AG09319 (cell line): ENCODE data around the gene KMT2D.

ENCODE experiments used
- DNase-seq: peaks from one replicate; pipeline ENCODE4 v3.0.0-alpha.2; 2010; ENCODE audit warnings: low read depth; ENCODE audit errors: extremely low read depth
- TF ChIP-seq, protein P1 (sequence below): IDR thresholded peaks from 2 replicates; pipeline ENCODE4 v1.5.1; 2011; ENCODE audit warnings: low read depth, mild to moderate bottlenecking, inconsistent platforms, low read length, moderate library complexity

Gene KMT2D

DNA sequence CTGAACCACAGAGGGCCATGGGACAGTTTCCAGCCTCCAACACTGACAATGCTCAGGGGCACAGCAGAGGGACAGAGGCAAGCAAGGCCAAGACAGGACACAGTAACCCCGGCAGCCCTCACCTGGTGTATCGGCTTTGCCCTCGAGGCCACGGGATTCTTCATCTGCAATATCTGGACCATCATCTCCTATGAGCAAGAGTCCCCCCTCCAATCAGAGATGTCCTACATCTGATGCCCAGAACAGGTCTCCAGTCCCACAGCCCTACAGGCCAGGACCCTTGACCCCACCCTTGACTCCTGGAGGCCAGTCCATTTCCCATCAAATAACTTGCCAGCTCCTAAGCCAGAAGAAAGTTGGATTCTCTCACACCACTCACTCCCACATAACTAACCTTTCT, 17.4 kb downstream of the KMT2D start:
- TF ChIP-seq, protein P1, sequence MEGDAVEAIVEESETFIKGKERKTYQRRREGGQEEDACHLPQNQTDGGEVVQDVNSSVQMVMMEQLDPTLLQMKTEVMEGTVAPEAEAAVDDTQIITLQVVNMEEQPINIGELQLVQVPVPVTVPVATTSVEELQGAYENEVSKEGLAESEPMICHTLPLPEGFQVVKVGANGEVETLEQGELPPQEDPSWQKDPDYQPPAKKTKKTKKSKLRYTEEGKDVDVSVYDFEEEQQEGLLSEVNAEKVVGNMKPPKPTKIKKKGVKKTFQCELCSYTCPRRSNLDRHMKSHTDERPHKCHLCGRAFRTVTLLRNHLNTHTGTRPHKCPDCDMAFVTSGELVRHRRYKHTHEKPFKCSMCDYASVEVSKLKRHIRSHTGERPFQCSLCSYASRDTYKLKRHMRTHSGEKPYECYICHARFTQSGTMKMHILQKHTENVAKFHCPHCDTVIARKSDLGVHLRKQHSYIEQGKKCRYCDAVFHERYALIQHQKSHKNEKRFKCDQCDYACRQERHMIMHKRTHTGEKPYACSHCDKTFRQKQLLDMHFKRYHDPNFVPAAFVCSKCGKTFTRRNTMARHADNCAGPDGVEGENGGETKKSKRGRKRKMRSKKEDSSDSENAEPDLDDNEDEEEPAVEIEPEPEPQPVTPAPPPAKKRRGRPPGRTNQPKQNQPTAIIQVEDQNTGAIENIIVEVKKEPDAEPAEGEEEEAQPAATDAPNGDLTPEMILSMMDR: no peak
- no peak for DNase-seq

DNA sequence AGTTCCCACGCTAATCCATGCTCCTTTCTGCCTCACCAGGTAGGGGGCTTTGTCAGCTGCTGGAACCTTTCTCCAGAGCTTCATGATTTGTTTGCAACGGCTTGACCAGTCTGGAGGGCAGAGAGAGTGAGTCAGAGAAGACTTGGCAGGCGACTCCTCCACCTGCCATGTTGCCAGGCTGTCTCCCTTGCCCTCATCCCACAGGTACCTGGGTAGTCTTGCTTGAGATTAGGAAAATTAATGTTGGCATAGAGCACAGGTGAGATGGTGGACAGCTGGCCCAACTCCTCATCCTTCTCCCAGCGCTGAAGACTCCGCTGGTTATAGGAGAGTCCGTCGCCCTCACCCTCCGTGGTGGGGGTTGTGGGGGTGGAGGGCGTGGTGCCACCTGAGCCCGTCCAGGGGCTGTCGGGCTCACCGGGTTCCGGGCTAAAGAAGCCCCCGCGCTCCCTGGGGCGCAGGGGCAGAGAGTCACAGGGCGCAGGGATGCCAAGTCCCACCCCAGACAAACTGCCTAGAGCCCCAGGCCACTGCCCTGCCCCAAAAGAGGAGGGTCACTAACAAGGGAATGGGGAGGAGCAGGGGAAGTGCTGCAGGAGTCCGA, 18.6 kb downstream of the KMT2D start:
- TF ChIP-seq, protein P1: no peak
- DNase-seq: no peak

DNA sequence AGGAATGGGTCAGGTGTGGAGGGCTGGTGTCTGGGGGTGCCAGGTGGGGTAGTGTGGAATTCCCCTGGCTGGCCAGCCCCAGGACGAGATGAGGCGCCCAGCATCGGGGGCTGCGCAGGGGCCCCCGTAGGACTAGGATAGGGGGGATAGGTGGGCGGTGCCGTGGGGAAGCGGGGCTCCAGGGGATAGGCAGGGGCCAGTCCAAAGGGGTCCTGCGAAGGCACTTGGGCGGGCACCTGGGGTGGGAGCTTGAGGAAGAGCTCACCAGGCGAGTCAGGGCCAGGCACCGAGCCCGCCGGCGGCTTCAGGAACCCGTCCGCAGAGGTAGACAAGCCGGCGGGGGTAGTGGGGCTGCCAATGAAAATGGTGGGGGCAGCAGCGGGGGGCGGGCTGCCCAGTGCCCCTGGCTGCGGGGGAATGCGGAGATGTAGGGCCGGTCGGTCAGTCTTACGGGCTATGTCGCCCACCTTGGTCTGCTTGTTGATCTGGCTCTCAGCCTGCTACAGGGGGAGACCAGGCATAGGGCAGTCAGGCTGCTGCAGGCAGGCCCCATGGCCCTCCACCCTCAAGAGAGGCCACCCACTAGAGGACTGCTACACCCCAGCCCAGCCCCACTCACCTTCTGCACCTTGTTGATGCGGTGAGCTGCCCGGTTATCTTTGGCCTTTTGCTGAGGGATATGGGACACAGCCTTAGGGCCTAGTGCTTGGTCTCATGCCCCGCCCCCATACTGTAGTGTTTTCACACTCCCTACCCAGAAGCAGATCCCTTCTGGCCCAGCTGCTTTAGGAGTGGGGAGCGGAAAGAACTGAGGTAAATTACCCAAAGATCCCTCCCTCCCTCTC, 19.3 kb downstream of the KMT2D start:
- no peak for DNase-seq

DNA sequence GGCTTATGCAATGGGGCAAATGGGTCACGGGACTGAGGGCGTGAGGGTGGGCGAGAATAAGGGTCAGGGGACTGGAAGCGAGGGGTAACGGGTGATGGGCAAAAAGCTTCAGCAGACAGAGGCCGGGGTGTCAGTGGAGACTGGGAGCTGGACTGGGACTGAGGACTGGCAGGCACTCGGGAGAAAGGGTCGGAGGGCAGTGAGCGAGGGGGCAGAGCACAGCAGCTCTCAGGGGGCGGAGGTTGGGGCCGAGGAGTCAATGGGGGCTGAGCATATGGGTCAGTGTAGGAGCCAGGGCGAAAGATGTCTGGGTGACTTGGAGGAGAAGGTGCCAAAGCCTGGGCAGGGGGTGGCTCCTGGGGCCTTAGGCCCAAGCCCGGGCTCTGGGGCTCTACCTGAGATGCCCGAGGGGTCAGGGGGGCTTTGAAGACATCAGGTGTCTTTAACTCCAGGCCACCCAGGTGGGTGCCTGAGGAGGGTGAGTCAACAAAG, 20.2 kb downstream of the KMT2D start:
- DNase-seq: no peak
- TF ChIP-seq, protein P1: no peak

More for the DNA sequence above, 19.3 kb downstream of the KMT2D start:
- TF ChIP-seq, protein P1: no peak

DNA sequence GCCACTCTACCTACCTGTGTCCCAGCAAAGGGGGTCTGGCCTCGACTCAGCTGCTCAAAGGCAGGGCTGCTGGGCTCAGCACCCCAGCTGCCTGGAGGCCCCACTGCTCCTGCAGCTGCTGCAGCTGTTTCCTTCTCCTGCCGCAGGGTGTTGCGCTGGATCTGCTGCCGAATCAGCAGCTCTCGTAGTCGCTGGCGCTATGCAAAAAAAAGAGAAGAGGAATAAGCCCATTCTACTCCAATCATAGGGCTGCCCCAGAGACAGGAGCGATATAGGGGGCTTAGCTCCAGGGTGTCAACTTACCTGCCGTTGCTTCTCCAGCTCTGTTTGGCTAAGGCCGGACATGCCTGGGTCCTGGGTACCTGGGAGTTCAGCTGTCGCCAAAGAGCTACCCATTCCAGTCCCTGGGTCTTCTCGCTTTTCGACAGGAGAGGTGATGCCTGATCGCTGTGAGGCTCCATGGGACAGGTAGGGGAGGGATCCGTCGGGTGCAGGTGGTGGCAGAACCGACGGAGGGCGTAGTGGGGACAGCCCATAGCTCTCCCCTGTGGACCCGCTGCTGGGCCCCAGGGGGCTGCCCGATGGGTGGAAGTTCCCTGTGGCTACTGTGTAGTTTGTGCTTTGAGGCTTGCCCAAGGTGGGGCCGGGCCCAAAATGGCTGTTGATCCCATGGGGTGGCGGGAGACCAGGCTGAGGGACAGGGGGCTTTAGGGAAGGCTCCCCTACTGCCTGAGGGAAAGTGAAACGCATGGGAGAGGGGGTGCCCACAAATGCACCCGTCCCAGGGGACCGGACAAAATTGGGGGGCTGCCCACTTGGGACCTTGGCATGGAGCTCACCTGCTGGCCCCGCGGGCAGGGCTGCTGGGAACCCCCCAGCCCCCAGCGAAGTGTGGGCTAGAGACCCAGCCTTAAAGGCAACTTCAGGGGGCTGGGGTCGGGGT, 20.9 kb downstream of the KMT2D start:
- no peak for DNase-seq
- TF ChIP-seq, protein P1: no peak

DNA sequence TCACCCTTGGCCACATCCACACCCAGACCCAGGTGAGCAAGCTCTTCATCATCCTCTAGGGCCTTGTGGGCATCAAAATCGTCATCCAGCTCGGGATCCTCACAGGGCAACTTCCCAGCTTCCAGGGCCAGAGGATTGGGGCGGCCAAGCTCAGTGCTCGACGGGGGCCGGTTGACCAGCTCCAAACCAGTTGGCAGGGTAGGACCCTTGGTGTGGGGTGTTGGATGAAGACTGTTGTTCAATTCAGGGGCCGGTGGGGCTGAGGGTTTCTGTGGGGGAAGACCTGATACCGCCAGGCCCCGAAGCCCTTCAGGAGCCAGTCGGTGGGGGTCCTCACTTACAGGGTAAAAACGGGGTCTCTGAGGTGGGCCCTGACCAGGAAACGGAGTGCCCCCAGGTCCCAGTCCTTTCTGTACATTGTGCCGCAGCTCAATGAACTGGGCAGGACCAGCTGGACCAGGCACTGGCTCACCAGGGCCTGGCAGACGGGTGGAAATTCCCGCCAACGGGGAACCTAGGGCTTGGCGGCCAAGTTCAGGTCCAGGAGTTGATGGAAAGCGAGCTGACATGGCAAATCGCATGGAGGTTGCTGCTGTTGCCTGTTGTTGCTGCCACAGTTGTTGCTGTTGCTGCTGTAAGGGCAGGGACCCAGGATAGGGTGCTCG, 22.2 kb downstream of the KMT2D start:
- TF ChIP-seq, protein P1: no peak
- DNase-seq: no peak
